C4-2B (cell line): ENCODE results near the gene MAPK8IP1.

Experiments used
- H3K27ac ChIP-seq: fragments of 450-650 bp; 2 replicates; pipeline ENCODE4 v1.5.1; 2017
- ZFX ChIP-seq: fragments of 450-650 bp; IDR thresholded peaks from 2 replicates; pipeline ENCODE4 v1.6.1; 2017
- TF ChIP-seq, protein P1 (sequence below): fragments of 450-650 bp; conservative IDR thresholded peaks from 2 replicates; pipeline ENCODE4 v1.5.1; 2017; ENCODE audit warnings: mild to moderate bottlenecking

MAPK8IP1 gene

DNA sequence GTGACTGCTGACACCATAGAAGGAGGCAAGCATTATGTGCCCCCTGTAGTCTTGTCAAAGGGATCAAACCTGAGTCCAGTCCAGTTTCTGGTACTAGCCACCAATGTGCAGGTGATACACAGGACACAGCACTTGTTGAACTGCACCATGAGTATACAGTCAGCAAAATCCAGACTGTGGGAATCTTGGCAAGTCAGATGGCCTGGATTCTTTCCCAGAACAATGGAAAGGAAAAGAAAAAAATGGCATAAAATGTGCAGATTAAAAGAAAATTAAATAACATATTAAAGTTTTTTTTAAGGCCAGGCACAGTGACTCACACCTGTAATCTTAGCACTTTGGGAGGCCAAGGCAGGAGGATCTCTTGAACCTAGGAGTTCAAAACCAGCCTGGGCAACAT lies 21.4 kb upstream of the MAPK8IP1 start:
- H3K27ac ChIP-seq = no peak overlapping the region
- TF ChIP-seq, protein P1, sequence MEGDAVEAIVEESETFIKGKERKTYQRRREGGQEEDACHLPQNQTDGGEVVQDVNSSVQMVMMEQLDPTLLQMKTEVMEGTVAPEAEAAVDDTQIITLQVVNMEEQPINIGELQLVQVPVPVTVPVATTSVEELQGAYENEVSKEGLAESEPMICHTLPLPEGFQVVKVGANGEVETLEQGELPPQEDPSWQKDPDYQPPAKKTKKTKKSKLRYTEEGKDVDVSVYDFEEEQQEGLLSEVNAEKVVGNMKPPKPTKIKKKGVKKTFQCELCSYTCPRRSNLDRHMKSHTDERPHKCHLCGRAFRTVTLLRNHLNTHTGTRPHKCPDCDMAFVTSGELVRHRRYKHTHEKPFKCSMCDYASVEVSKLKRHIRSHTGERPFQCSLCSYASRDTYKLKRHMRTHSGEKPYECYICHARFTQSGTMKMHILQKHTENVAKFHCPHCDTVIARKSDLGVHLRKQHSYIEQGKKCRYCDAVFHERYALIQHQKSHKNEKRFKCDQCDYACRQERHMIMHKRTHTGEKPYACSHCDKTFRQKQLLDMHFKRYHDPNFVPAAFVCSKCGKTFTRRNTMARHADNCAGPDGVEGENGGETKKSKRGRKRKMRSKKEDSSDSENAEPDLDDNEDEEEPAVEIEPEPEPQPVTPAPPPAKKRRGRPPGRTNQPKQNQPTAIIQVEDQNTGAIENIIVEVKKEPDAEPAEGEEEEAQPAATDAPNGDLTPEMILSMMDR = no peak
- no peak for TF ChIP-seq ZFX

GRCh38 chr11:45869551-45869950 lies 15.9 kb upstream of the MAPK8IP1 start:
- TF ChIP-seq ZFX = no peak
- TF ChIP-seq, protein P1 = no peak
- H3K27ac ChIP-seq = no peak overlapping the region

- TF ChIP-seq ZFX = no peak
- TF ChIP-seq, protein P1 = no peak
- no peak overlapping the region for H3K27ac ChIP-seq
Measured at GRCh38 chr11:45870706-45871105, 14.7 kb upstream of the MAPK8IP1 start.

GRCh38 chr11:45871638-45872037 lies 13.8 kb upstream of the MAPK8IP1 start:
- TF ChIP-seq ZFX = no peak
- TF ChIP-seq, protein P1 = no peak
- no peak overlapping the region for H3K27ac ChIP-seq

GRCh38 chr11:45872651-45873356 lies 12.6 kb upstream of the MAPK8IP1 start:
- no peak overlapping the region for H3K27ac ChIP-seq
- TF ChIP-seq, protein P1 = peak; percentile 83
- TF ChIP-seq ZFX = no peak

DNA sequence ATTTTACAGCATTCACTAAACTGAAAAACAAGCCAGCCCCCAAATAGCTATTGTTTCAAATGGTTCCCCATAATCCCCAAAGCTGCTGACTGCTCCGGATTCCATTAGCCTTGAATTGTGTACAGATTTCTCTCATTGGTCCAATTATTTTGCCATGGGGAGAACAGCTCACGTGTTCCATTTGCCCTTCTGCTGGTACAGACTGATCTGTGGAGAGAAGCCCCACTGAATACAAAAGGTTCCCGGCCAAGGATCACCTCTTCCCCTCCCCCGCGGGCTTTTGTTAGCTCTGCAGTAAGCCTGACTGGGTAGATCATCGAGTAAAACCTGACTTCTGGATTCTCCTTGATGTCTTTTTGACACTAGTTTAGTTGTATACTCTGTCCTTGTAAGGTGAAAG lies 9.1 kb upstream of the MAPK8IP1 start:
- no peak for TF ChIP-seq ZFX
- TF ChIP-seq, protein P1 = no peak
- H3K27ac ChIP-seq = no peak overlapping the region

DNA sequence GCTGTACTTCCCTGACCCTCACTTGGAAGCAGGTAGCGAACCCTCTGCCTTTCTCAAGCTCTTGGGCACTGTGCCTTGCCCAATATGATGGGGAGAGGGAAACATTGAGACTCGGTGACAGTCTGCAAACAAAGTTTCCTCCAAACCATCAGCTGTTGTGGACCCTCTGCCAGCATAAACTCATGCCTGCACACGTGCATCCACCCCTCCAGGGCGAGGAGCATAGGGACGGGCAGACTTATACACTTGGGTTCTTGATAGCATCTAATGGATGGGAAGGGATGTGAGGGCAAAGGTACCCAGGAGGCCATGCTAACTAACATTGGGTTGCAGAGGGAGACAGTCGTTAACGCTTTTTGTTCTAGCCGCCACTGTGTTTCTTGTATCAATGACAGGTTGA lies 8.2 kb upstream of the MAPK8IP1 start:
- H3K27ac ChIP-seq = no peak overlapping the region
- TF ChIP-seq ZFX = no peak
- TF ChIP-seq, protein P1 = no peak
